K562 (cell line): ENCODE data around the gene TFAP2E. TPM values are rescaled to one million over a fixed set of nuclear protein-coding genes. Genes with fewer than 3 reads are reported as not detected.

Experiments
- ATAC-seq: fragments of 200-7000 bp; cut with Tn5 transposase; 3 replicates; pipeline ENCODE4 v1.9.1; 2020; ENCODE audit warnings: moderate library complexity
- BruUV-seq: library from RNA; stranded (reverse); fragments of 400-500 nt; replicated peaks from 2 replicates; lab custom pipeline; 2021; lab: Mats Ljungman, UMichigan
- CTCF ChIA-PET: fragments of 300-600 bp; formaldehyde crosslinking; extraction: SDS; loops from one replicate; lab custom pipeline; 2021; ENCODE audit warnings: low intra/inter-chr PET ratio; lab: Yijun Ruan, JAX
- POLR2A ChIA-PET: fragments of 300-600, 350-650 bp; sonication (Branson Sonifier 250); formaldehyde crosslinking; extraction: SDS; loops from one replicate; lab custom pipeline; 2021; ENCODE audit warnings: antibody characterized with exemption, inconsistent platforms; lab: Yijun Ruan, JAX
- DNase-seq, 4 experiments: peaks; one replicate each; pipeline versions ENCODE4 v3.0.0 to v3.0.0-alpha.2; 2011 to 2018; ENCODE audit warnings: low spot score in 3 of 4, mixed read lengths in 3 of 4; ENCODE audit errors: extremely low read depth in 1 of 4
- FAIRE-seq: peaks from 2 replicates; lab custom pipeline; 2011; peaks lifted over from hg19 to GRCh38; lab: Jason Lieb, UNC
- H2AFZ ChIP-seq: 2 replicates; pipeline ENCODE4 v1.6.0; 2011; ENCODE audit warnings: low read depth, low read length, control low read depth, inconsistent platforms
- H3K27ac ChIP-seq: fragments of 200-600 bp; 3 replicates; pipeline ENCODE4 v1.8.0; 2011; ENCODE audit warnings: low read depth, mild to moderate bottlenecking, control low read depth, inconsistent platforms, low read length, moderate library complexity, mixed read lengths; ENCODE audit errors: extremely low read depth
- H3K27me3 ChIP-seq, 2 experiments: fragments of 300-600 bp in 1 of 2; 2 replicates in 1 of 2; 3 replicates in 1 of 2; pipeline versions ENCODE4 v1.6.0 to v1.8.0; 2011; ENCODE audit warnings: inconsistent platforms in 2 of 2, low read length in 2 of 2, mild to moderate bottlenecking in 1 of 2, mixed read lengths in 1 of 2, moderate library complexity in 1 of 2; ENCODE audit not compliant: control insufficient read depth in 2 of 2, insufficient read depth in 2 of 2
- H3K36me3 ChIP-seq: fragments of 300-600 bp; 3 replicates; pipeline ENCODE4 v1.8.0; 2011; ENCODE audit warnings: mild to moderate bottlenecking, low read length, inconsistent platforms; ENCODE audit not compliant: control insufficient read depth, insufficient read depth
- H3K4me1 ChIP-seq, 2 experiments: fragments of 200-600 bp in 1 of 2; replicated peaks in 1 of 2; 2 replicates in 1 of 2; 3 replicates in 1 of 2; pipeline versions ENCODE4 v1.5.1 to v1.8.0; 2011; ENCODE audit warnings: inconsistent platforms in 2 of 2, low read length in 2 of 2, mild to moderate bottlenecking in 1 of 2, mixed read lengths in 1 of 2, moderate library complexity in 1 of 2; ENCODE audit not compliant: control insufficient read depth in 2 of 2, insufficient read depth in 2 of 2
- H3K4me2 ChIP-seq: 2 replicates; pipeline ENCODE4 v1.6.1; 2011; ENCODE audit warnings: low read length, control low read depth, inconsistent platforms, mixed read lengths; ENCODE audit not compliant: insufficient read depth
- H3K4me3 ChIP-seq: fragments of 200-600 bp; sonication (generic), shearing (Covaris generic); 2 replicates; pipeline ENCODE4 v1.5.1; 2016; ENCODE audit warnings: control low read depth, inconsistent platforms
- H3K79me2 ChIP-seq: fragments of 200-600 bp; 3 replicates; pipeline ENCODE4 v1.8.0; 2011; ENCODE audit warnings: low read length, inconsistent platforms; ENCODE audit not compliant: control insufficient read depth, insufficient read depth
- H3K9ac ChIP-seq, 2 experiments: 2 replicates each; pipeline versions ENCODE4 v1.6.0 to v1.6.1; 2011; ENCODE audit warnings: low read depth in 2 of 2, low read length in 2 of 2, control low read depth in 1 of 2, inconsistent platforms in 1 of 2, mild to moderate bottlenecking in 1 of 2, mixed read lengths in 1 of 2; ENCODE audit not compliant: insufficient read depth in 1 of 2
- H3K9me1 ChIP-seq: one replicate; pipeline ENCODE4 v1.6.0; 2011; ENCODE audit warnings: inconsistent platforms, mild to moderate bottlenecking, low read length, moderate library complexity; ENCODE audit not compliant: control insufficient read depth, insufficient read depth
- H3K9me3 ChIP-seq: replicated peaks from 2 replicates; pipeline ENCODE4 v1.5.1; 2011; ENCODE audit warnings: low read depth, low read length, inconsistent platforms; ENCODE audit not compliant: control insufficient read depth, insufficient read depth
- H4K20me1 ChIP-seq: replicated peaks from 2 replicates; pipeline ENCODE4 v1.6.1; 2011; ENCODE audit warnings: low read length, inconsistent platforms, mixed read lengths; ENCODE audit not compliant: control insufficient read depth, insufficient read depth
- FOSL1 ChIP-seq: fragments of 200-800 bp; sonication (Bioruptor generic); conservative IDR thresholded peaks from 2 replicates; pipeline ENCODE4 v1.6.1; 2016; ENCODE audit warnings: missing genetic modification characterization, missing compliant biosample characterization
- JUND ChIP-seq, 2 experiments: IDR thresholded peaks; 2 replicates in 1 of 2; 3 replicates in 1 of 2; pipeline ENCODE4 v1.6.1; 2011; ENCODE audit warnings: borderline replicate concordance in 2 of 2, low read depth in 2 of 2, low read length in 2 of 2, improper control_type of control experiment in 1 of 2, missing biosample characterization in 1 of 2, missing genetic modification characterization in 1 of 2, missing genetic modification reagents in 1 of 2
- NCOA6 ChIP-seq: fragments of 450-650 bp; IDR thresholded peaks from 2 replicates; pipeline ENCODE4 v1.6.1; 2017; ENCODE audit warnings: mild to moderate bottlenecking
- ZC3H8 ChIP-seq: fragments of 450-650 bp; IDR thresholded peaks from 2 replicates; pipeline ENCODE4 v1.6.1; 2017
- ZNF121 ChIP-seq: sonication (generic); formaldehyde crosslinking; conservative IDR thresholded peaks from 2 replicates; pipeline ENCODE4 v1.8.0; 2022; ENCODE audit warnings: missing genetic modification reagents
- ZNF668 ChIP-seq: fragments of 250-450 bp; sonication (Bioruptor Pico); IDR thresholded peaks from 2 replicates; pipeline ENCODE4 v1.8.0; 2022; ENCODE audit warnings: mild to moderate bottlenecking, inconsistent platforms
- WGBS: fragments of 100-300 bp; shearing (Covaris generic); methylation state at CpG from one replicate; pipeline ENCODE4 v1.1.6; 2016; ENCODE audit warnings: low coverage, mixed read lengths; ENCODE audit not compliant: insufficient coverage; ENCODE audit errors: missing lambda C conversion rate; 5-methylcytosine and 5-hydroxymethylcytosine counted together
- in situ Hi-C: fragments of 300-500 bp; cut with MboI; formaldehyde crosslinking; loops from 4 replicates; pipeline ENCODE4 v1.15.0; 2018; ENCODE audit warnings: inconsistent platforms, mixed read lengths
- intact Hi-C: fragments of 100-400 bp; cut with micrococcal nuclease; formaldehyde crosslinking; loops from 2 replicates; pipeline ENCODE4 v1.14.2; 2022
- polyA plus RNA-seq, 8 experiments: library from polyadenylated mRNA; depleted of rRNA in 4 of 8; stranded (reverse) in 5 of 8; unstranded in 3 of 8; fragments of >200 nt; fragmentation: Nextera tagmentation in 2 of 8; fragmentation: Illumina TruSeq in 1 of 8; extraction: Ambion mirVana in 2 of 8; extraction: Trizol in 1 of 8; gene quantifications; 2 replicates each; pipeline versions ENCODE4 v1.2.1 to v1.2.3, GENCODE V29; 2011 to 2014; ENCODE audit warnings: inconsistent platforms in 1 of 8, missing spikeins in 1 of 8
- total RNA-seq, 7 experiments: library from RNA; depleted of rRNA in 6 of 7; stranded (reverse); fragments of >200 nt in 6 of 7; fragmentation: Illumina TruSeq in 2 of 7; extraction: Trizol in 2 of 7; gene quantifications; 2 replicates each; pipeline versions ENCODE4 v1.2.1 to v1.2.3, GENCODE V29; 2011 to 2021; ENCODE audit warnings: low replicate concordance in 1 of 7
- TF ChIP-seq, protein P1 (sequence below): IDR thresholded peaks from 2 replicates; pipeline ENCODE4 v1.6.1; 2011; ENCODE audit warnings: borderline replicate concordance, low read depth, mild to moderate bottlenecking, moderate library complexity, low read length; ENCODE audit not compliant: insufficient read depth, poor library complexity, severe bottlenecking
- TF ChIP-seq, protein P2 (sequence below): fragments of 450-650 bp; IDR thresholded peaks from 2 replicates; pipeline ENCODE4 v1.7.1; 2018; ENCODE audit warnings: mild to moderate bottlenecking, low read depth; ENCODE audit not compliant: partially characterized antibody

Gene TFAP2E
- total and polyA plus RNA-seq, 9 of the 15 experiments (the other 6 are each of a cell fraction or from before 2014, with no cell fraction given) = 0.03 to 0.11 (median 0.07) TPM; not detected in 4

DNA sequence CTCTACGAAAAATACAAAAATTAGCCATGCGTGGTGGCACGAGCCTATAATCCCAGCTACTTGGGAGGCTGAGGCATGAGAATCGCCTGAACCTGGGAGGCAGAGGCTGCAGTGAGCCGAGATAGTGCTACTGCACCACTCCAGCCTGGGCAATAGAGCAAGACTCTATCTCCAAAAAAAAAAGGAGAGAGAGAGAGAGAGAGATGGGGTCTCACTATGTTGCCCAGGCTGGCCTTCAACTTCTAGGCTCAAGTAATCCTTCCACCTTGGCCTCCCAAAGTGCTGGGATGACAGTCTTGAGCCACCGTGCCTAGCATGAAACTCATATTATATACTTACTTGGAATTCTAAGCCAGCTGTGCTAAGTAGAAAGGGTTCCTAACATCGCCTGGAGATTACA lies 38.5 kb downstream of the TFAP2E start:
- BruUV-seq = no TSS peak
- TF ChIP-seq, protein P1, sequence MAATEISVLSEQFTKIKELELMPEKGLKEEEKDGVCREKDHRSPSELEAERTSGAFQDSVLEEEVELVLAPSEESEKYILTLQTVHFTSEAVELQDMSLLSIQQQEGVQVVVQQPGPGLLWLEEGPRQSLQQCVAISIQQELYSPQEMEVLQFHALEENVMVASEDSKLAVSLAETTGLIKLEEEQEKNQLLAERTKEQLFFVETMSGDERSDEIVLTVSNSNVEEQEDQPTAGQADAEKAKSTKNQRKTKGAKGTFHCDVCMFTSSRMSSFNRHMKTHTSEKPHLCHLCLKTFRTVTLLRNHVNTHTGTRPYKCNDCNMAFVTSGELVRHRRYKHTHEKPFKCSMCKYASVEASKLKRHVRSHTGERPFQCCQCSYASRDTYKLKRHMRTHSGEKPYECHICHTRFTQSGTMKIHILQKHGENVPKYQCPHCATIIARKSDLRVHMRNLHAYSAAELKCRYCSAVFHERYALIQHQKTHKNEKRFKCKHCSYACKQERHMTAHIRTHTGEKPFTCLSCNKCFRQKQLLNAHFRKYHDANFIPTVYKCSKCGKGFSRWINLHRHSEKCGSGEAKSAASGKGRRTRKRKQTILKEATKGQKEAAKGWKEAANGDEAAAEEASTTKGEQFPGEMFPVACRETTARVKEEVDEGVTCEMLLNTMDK = no peak
- TF ChIP-seq ZC3H8 = no peak
- no peak for TF ChIP-seq FOSL1
- TF ChIP-seq ZNF668 (CRISPR knock-in tag) = no peak
- TF ChIP-seq ZNF121 (CRISPR knock-in tag) = peak; percentile 61
- TF ChIP-seq NCOA6 = no peak
- TF ChIP-seq JUND (IDR thresholded peaks at IDR 0.05; ENCODE audit: borderline replicate concordance, low read depth, low read length) = no peak
- no peak for TF ChIP-seq JUND (tag; IDR thresholded peaks at IDR 0.05; ENCODE audit: borderline replicate concordance, low read depth, low read length)
- TF ChIP-seq, protein P2, sequence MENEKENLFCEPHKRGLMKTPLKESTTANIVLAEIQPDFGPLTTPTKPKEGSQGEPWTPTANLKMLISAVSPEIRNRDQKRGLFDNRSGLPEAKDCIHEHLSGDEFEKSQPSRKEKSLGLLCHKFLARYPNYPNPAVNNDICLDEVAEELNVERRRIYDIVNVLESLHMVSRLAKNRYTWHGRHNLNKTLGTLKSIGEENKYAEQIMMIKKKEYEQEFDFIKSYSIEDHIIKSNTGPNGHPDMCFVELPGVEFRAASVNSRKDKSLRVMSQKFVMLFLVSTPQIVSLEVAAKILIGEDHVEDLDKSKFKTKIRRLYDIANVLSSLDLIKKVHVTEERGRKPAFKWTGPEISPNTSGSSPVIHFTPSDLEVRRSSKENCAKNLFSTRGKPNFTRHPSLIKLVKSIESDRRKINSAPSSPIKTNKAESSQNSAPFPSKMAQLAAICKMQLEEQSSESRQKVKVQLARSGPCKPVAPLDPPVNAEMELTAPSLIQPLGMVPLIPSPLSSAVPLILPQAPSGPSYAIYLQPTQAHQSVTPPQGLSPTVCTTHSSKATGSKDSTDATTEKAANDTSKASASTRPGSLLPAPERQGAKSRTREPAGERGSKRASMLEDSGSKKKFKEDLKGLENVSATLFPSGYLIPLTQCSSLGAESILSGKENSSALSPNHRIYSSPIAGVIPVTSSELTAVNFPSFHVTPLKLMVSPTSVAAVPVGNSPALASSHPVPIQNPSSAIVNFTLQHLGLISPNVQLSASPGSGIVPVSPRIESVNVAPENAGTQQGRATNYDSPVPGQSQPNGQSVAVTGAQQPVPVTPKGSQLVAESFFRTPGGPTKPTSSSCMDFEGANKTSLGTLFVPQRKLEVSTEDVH = no peak
- H2AFZ ChIP-seq = no peak overlapping the region
- peaks cover 82% of the 10 kb centered on the region for H3K79me2 ChIP-seq
- no peaks in the 10 kb centered on the region for H3K9me3 ChIP-seq
- FAIRE-seq (no peak), DNase-seq (no peak), ATAC-seq (no peak)
- no peak overlapping the region for H3K27ac ChIP-seq
- H3K27me3 ChIP-seq = no peaks in the 10 kb centered on the region
- in situ Hi-C loops (no loop called here), intact Hi-C loops (no loop called here)
- H3K4me1 ChIP-seq = no peaks in the 10 kb centered on the region
- H3K9me1 ChIP-seq = no peaks in the 10 kb centered on the region
- CTCF ChIA-PET = no interaction called here
- POLR2A ChIA-PET = no interaction called here
- H3K36me3 ChIP-seq = peaks cover 96% of the 10 kb centered on the region
- H3K4me2 ChIP-seq = no peak overlapping the region
- WGBS = 95% methylated on average over 7 of the region's 7 CpGs
- H3K9ac ChIP-seq = no peak overlapping the region
- peaks cover 4% of the 10 kb centered on the region; the same call in 1 of the 2 replicates for H4K20me1 ChIP-seq
- no peak overlapping the region for H3K4me3 ChIP-seq
